Smooth muscle cell (in vitro differentiated cells): ENCODE measurements around the gene GPI. TPM values are rescaled to one million over a fixed set of nuclear protein-coding genes. Genes with fewer than 3 reads are reported as not detected.

Source experiments
- DNase-seq: peaks from one replicate; lab custom pipeline; 2025; ENCODE audit not compliant: unreplicated experiment; lab: John Stamatoyannopoulos, UW
- H2AFZ ChIP-seq: fragments of 200-600 bp; sonication (generic); 2 replicates; pipeline ENCODE4 v1.6.0; 2016; ENCODE audit warnings: antibody characterized with exemption, low read depth, mild to moderate bottlenecking
- H3F3A ChIP-seq: fragments of 200-600 bp; sonication (generic); 2 replicates; pipeline ENCODE4 v1.6.0; 2017; ENCODE audit warnings: antibody characterized with exemption, low read depth
- H3K27ac ChIP-seq: fragments of 200-600 bp; sonication (generic); 2 replicates; pipeline ENCODE4 v1.5.1; 2016; ENCODE audit warnings: low read depth, mild to moderate bottlenecking
- H3K27me3 ChIP-seq: fragments of 200-600 bp; sonication (generic); 2 replicates; pipeline ENCODE4 v1.6.1; 2016; ENCODE audit warnings: low read depth, mild to moderate bottlenecking
- H3K36me3 ChIP-seq: fragments of 200-600 bp; sonication (generic); 2 replicates; pipeline ENCODE4 v1.5.1; 2016; ENCODE audit warnings: low read depth
- H3K4me1 ChIP-seq: fragments of 200-600 bp; sonication (generic); 2 replicates; pipeline ENCODE4 v1.5.1; 2016; ENCODE audit warnings: low read depth
- H3K4me2 ChIP-seq: fragments of 200-600 bp; sonication (generic); 2 replicates; pipeline ENCODE4 v1.6.0; 2016; ENCODE audit warnings: mild to moderate bottlenecking
- H3K4me3 ChIP-seq: fragments of 200-600 bp; sonication (generic); 2 replicates; pipeline ENCODE4 v1.5.1; 2016; ENCODE audit warnings: mild to moderate bottlenecking
- H3K79me2 ChIP-seq: fragments of 200-600 bp; sonication (generic); 2 replicates; pipeline ENCODE4 v1.6.0; 2016; ENCODE audit warnings: low read depth, mild to moderate bottlenecking
- H3K9ac ChIP-seq: fragments of 200-600 bp; sonication (generic); 2 replicates; pipeline ENCODE4 v1.6.0; 2016; ENCODE audit warnings: low read depth
- H3K9me3 ChIP-seq: fragments of 200-600 bp; sonication (generic); replicated peaks from 2 replicates; pipeline ENCODE4 v1.5.1; 2016; ENCODE audit warnings: low read depth
- H4K20me1 ChIP-seq: fragments of 200-600 bp; sonication (generic); 2 replicates; pipeline ENCODE4 v1.6.0; 2016; ENCODE audit warnings: low read depth
- CTCF ChIP-seq: fragments of 200-600 bp; sonication (generic); IDR thresholded peaks from 2 replicates; pipeline ENCODE4 v1.5.1; 2017; ENCODE audit warnings: borderline replicate concordance, mild to moderate bottlenecking, antibody characterized with exemption; ENCODE audit not compliant: insufficient read depth, poor library complexity, severe bottlenecking
- WGBS: methylation state at CpG from one replicate; pipeline ENCODE4 v1.1.7; 2016; ENCODE audit warnings: low lambda C conversion rate; 5-methylcytosine and 5-hydroxymethylcytosine counted together
- polyA plus RNA-seq: library from polyadenylated mRNA; unstranded; fragments of >200 nt; fragmentation: Nextera tagmentation; extraction: Ambion mirVana; gene quantifications from 2 replicates; pipeline ENCODE4 v1.2.1, GENCODE V29; 2016
- total RNA-seq: library from RNA; depleted of rRNA; stranded (reverse); fragments of >200 nt; gene quantifications from 2 replicates; pipeline ENCODE4 v1.2.3, GENCODE V29; 2014

GPI gene
- total and polyA plus RNA-seq, 2 experiments from 2014 or later: 132 to 233 TPM

GRCh38 chr19:34353546-34353945, 11.4 kb upstream of the GPI start:
- Histone ChIP-seq H3K4me1 (no peaks in the 10 kb centered on the region), H3K4me3 (no peak overlapping the region), H3K27me3 (no peaks in the 10 kb centered on the region), H4K20me1 (no peaks in the 10 kb centered on the region), H3K79me2 (no peaks in the 10 kb centered on the region), H3K9ac (no peak overlapping the region), H3K4me2 (no peak overlapping the region), H3K36me3 (no peaks in the 10 kb centered on the region), H2AFZ (no peak overlapping the region), H3K9me3 (no peaks in the 10 kb centered on the region), H3F3A (no peaks in the 10 kb centered on the region), H3K27ac (no peak overlapping the region)
- WGBS: 96% methylated on average over 7 of the region's 7 CpGs
- no peak for DNase-seq
- no peak for TF ChIP-seq CTCF

DNA sequence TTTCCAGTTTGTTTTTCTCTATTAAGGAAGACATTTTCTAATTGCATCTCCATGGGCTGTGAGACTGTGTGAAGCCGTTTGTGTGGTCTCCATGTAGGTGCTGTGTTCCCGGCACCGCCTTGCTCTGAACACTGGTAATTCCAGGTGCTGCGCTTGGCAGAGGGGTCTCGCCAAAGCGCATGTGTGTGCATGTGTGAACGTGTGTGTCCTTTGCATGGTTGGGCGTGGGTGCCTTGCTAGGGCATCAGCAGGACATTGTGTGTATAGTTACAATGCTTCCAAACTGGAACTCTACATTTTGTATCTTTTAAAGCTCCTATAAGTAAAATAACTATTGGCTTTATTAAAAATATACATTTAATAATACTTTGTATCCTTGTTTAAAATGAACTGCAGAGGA, 9.8 kb upstream of the GPI start:
- no peaks in the 10 kb centered on the region for H3K27me3 ChIP-seq
- H3K4me1 ChIP-seq: peaks cover 4% of the 10 kb centered on the region
- no peak overlapping the region for H3K4me2 ChIP-seq
- no peak for TF ChIP-seq CTCF
- no peak overlapping the region for H3K27ac ChIP-seq
- DNase-seq: no peak
- no peak overlapping the region for H3K4me3 ChIP-seq
- H3K9ac ChIP-seq: no peak overlapping the region
- no peaks in the 10 kb centered on the region for H4K20me1 ChIP-seq
- H3K36me3 ChIP-seq: no peaks in the 10 kb centered on the region
- no peaks in the 10 kb centered on the region for H3K9me3 ChIP-seq
- H3F3A ChIP-seq: no peaks in the 10 kb centered on the region
- no peak overlapping the region for H2AFZ ChIP-seq
- H3K79me2 ChIP-seq: no peaks in the 10 kb centered on the region
- WGBS: 98% methylated on average over 8 of the region's 8 CpGs

DNA sequence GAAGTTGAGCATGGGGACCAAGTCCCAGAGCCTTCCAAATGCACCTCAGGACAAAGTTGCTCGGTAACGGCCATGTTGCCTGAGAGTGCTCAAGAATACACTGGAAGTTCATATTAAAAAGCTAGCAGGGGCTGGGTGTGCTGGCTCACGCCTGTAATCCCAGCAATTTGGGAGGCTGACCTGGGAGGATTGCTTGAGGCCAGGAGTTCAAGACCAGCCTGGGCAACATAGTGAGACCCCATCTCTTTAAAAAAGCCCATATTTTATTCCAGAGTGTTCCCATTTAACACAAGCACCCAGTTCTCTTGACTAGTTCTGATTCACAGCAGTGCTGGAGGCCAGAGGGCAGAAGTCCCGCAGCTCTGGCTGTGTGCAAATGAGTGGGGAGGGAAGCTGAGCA, 8.1 kb upstream of the GPI start:
- H3F3A ChIP-seq: no peaks in the 10 kb centered on the region
- H3K27ac ChIP-seq: no peak overlapping the region
- H3K9me3 ChIP-seq: no peaks in the 10 kb centered on the region
- H2AFZ ChIP-seq: no peak overlapping the region
- DNase-seq: no peak
- H3K79me2 ChIP-seq: no peaks in the 10 kb centered on the region
- no peaks in the 10 kb centered on the region for H4K20me1 ChIP-seq
- H3K4me2 ChIP-seq: no peak overlapping the region
- H3K4me1 ChIP-seq: peaks cover 4% of the 10 kb centered on the region
- H3K9ac ChIP-seq: no peak overlapping the region
- no peak for TF ChIP-seq CTCF
- WGBS: 98% methylated on average over 4 of the region's 4 CpGs
- no peak overlapping the region for H3K4me3 ChIP-seq
- no peaks in the 10 kb centered on the region for H3K36me3 ChIP-seq
- H3K27me3 ChIP-seq: no peaks in the 10 kb centered on the region

DNA sequence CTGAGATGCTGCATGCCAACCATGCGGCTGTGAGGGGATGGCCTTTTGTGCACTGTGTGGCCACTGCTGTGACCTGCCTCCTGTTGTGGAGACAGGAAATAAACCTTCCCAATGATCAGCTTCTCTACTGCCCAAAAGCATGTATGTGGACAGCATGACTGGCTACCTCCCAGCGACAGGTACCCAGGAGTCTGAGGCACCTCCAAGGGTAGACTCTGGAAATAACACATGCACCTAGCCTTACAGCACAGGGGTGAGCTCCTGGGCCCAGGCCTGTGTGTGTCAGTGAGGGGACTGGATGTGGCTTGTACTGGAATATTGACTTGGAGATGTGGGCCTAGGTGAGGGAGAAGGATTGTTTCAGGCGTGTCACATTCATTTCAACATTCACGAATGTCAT, 7.6 kb upstream of the GPI start:
- Histone ChIP-seq H3K9me3 (no peaks in the 10 kb centered on the region), H3K36me3 (no peaks in the 10 kb centered on the region), H3K4me3 (no peak overlapping the region), H4K20me1 (no peaks in the 10 kb centered on the region), H3K27ac (no peak overlapping the region), H2AFZ (no peak overlapping the region), H3F3A (no peaks in the 10 kb centered on the region), H3K79me2 (no peaks in the 10 kb centered on the region), H3K4me2 (no peak overlapping the region), H3K9ac (no peak overlapping the region), H3K4me1 (peaks cover 4% of the 10 kb centered on the region), H3K27me3 (no peaks in the 10 kb centered on the region)
- WGBS: 99% methylated on average over 4 of the region's 4 CpGs
- no peak for TF ChIP-seq CTCF
- DNase-seq: no peak
